AG04450 (cell line): Measurements from ENCODE around the gene DDN. TPM values are rescaled to one million over a fixed set of nuclear protein-coding genes. Genes with fewer than 3 reads are reported as not detected.

ENCODE experiments used
- CTCF ChIA-PET: fragments of 300-600, 350-600 bp; formaldehyde crosslinking; extraction: SDS; loops from one replicate; lab custom pipeline; 2022; ENCODE audit warnings: antibody characterized with exemption, inconsistent platforms; lab: Charles Lee
- POLR2A ChIA-PET: fragments of 350-600 bp; formaldehyde crosslinking; extraction: SDS; loops from one replicate; lab custom pipeline; 2021; ENCODE audit warnings: antibody characterized with exemption, inconsistent platforms; lab: Yijun Ruan, JAX
- DNase-seq: peaks from one replicate; pipeline ENCODE4 v3.0.0-alpha.2; 2011; ENCODE audit warnings: low read depth, low spot score
- H3K27ac ChIP-seq: one replicate; pipeline ENCODE4 v1.5.1; 2012; ENCODE audit warnings: low read depth, low read length, control low read depth
- H3K27me3 ChIP-seq: one replicate; pipeline ENCODE4 v1.6.0; 2012; ENCODE audit warnings: low read length; ENCODE audit not compliant: control insufficient read depth, insufficient read depth
- H3K4me3 ChIP-seq: 2 replicates; pipeline ENCODE4 v1.5.1; 2011; ENCODE audit warnings: mild to moderate bottlenecking, low read depth, low read length, control low read depth
- H3K9me3 ChIP-seq: 2 replicates; pipeline ENCODE4 v1.5.1; 2012; ENCODE audit warnings: low read length; ENCODE audit not compliant: control insufficient read depth, insufficient read depth
- polyA plus RNA-seq: library from polyadenylated mRNA; depleted of rRNA; stranded (reverse); fragments of >200 nt; gene quantifications from 2 replicates; pipeline ENCODE4 v1.2.3, GENCODE V29; 2011
- TF ChIP-seq, protein P1 (sequence below): IDR thresholded peaks from 2 replicates; pipeline ENCODE4 v1.5.1; 2011; ENCODE audit warnings: low read depth, low read length, control low read depth, inconsistent platforms

The DDN gene
- polyA plus RNA-seq, 1 experiment: 0.02 TPM

DNA sequence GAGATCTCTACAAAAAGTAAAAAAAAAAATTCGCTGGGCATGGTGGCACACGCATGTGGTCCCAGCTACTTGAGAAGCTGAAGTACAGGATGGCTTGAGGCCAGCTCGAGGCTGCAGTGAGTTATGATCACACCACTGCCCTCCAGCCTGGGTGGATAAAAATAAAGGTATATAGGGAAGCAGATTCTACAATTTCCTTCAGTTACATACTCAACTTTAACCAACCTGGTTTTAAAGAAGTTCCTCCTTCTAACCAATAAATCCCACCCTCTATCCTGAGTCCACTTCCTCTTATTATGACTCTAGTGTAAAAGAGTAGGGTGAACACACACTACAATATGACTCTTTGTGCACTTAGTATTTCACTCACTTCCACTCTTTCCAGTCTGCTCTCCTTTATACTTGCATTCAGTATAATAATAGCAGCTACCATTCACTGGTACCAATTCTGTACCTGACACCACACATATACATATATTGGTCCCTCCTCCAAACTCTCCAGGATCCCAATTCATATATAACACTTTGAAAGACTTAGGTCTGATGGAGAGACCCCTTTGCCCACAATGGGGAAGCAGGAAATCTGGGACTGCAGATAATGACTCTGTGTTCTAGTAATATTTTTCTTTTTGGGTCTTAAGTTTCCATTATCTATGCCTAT lies 44.2 kb downstream of the DDN start:
- POLR2A ChIA-PET: no interaction called here
- no peak overlapping the region for H3K4me3 ChIP-seq
- H3K27ac ChIP-seq: no peak overlapping the region
- H3K9me3 ChIP-seq: peaks cover 6% of the 10 kb centered on the region; the same call in 1 of the 2 replicates
- DNase-seq: no peak
- TF ChIP-seq, protein P1, sequence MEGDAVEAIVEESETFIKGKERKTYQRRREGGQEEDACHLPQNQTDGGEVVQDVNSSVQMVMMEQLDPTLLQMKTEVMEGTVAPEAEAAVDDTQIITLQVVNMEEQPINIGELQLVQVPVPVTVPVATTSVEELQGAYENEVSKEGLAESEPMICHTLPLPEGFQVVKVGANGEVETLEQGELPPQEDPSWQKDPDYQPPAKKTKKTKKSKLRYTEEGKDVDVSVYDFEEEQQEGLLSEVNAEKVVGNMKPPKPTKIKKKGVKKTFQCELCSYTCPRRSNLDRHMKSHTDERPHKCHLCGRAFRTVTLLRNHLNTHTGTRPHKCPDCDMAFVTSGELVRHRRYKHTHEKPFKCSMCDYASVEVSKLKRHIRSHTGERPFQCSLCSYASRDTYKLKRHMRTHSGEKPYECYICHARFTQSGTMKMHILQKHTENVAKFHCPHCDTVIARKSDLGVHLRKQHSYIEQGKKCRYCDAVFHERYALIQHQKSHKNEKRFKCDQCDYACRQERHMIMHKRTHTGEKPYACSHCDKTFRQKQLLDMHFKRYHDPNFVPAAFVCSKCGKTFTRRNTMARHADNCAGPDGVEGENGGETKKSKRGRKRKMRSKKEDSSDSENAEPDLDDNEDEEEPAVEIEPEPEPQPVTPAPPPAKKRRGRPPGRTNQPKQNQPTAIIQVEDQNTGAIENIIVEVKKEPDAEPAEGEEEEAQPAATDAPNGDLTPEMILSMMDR: no peak
- peaks cover 5% of the 10 kb centered on the region for H3K27me3 ChIP-seq
- CTCF ChIA-PET: interaction anchor here (1.1 to 1.8 kb wide), 4 partner anchors 19 to 140 kb away, joined by 3 to 7 read pairs (median 4); a partner anchor contains a TSS

DNA sequence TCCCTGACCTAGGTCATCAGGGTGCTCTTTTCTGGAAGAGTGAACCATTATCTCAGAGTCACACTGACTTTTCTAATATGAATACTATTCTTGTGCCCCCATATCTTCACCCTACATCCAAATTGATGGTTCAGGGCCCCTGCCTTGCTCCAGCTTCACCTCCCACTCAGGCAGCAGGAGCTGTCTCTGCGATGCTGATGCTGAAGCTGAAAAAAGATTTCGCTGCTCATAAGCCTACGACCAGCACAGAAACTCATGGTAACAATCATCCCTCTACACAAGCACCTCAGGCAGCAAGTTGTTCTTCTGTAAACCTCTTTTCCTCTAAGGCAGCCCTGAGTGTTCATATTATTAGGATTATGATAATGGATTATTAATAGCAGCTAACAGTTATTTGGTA lies 45.1 kb downstream of the DDN start:
- ChIA-PET CTCF (interaction anchor here (1.1 to 2.6 kb wide), 3 partner anchors 18 to 139 kb away, joined by 3 to 14 read pairs (median 5); a partner anchor contains a TSS), POLR2A (no interaction called here)
- H3K9me3 ChIP-seq: peaks cover 6% of the 10 kb centered on the region; the same call in 1 of the 2 replicates
- TF ChIP-seq, protein P1: no peak
- H3K4me3 ChIP-seq: no peak overlapping the region
- H3K27me3 ChIP-seq: no peaks in the 10 kb centered on the region
- DNase-seq: no peak
- no peak overlapping the region for H3K27ac ChIP-seq

DNA sequence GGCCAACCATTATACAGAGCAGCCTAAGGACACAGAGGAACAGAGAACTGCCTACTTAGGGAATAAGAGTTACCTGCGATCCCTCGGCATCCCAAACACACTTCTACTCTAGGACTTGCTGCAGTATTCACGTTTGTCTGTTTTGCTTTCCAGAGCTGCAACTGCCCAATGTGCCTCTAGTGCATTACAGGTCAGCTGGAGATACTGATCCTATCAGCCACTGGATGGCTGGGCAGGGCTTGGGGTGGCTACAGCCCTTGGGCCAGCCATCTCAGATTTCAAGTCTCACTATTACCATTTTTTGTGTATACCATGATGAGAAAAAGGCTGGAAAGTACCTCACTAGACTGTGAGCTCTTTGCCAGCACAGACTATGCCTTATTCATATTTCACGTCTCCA lies 46.5 kb downstream of the DDN start:
- Histone ChIP-seq H3K27me3 (no peaks in the 10 kb centered on the region), H3K9me3 (peaks cover 6% of the 10 kb centered on the region; the same call in 1 of the 2 replicates), H3K4me3 (no peak overlapping the region), H3K27ac (no peak overlapping the region)
- ChIA-PET CTCF (interaction anchor here (1.0 to 3.2 kb wide), 7 partner anchors 16 to 99 kb away, joined by 3 to 14 read pairs (median 6); no protein-coding TSS in a partner anchor), POLR2A (no interaction called here)
- TF ChIP-seq, protein P1: no peak
- no peak for DNase-seq

DNA sequence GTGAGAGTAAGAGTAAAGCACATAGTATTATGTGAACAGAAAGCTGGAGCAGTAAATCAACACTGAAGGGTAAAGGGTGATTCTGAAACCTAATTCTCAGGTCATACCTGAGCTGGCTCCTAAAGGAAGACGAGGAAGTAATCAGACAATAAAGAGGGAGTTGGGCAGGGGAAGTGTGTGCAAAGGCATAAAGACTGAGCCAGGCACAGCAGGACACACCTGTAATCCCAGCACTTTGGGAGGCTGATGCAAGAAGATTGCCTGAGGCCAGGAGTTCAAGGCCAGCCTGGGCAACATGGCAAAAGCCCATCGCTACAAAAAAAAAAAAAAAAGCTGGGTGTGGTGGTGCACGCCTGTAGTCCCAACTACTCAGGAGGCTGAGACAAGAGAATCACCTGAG lies 51.4 kb downstream of the DDN start:
- DNase-seq: no peak
- TF ChIP-seq, protein P1: no peak
- H3K4me3 ChIP-seq: no peak overlapping the region
- no peak overlapping the region for H3K27ac ChIP-seq
- H3K9me3 ChIP-seq: no peaks in the 10 kb centered on the region
- ChIA-PET CTCF (interaction anchor here (0.8 to 2.1 kb wide), 7 partner anchors 10 to 57 kb away, joined by 3 to 10 read pairs (median 3); partner anchors contain the start of gene ARF3), POLR2A (interaction anchor here (0.6 to 1.9 kb wide), 2 partner anchors 9 to 17 kb away, joined by 3 to 11 read pairs; partner anchors contain the start of gene ARF3)
- H3K27me3 ChIP-seq: no peaks in the 10 kb centered on the region

DNA sequence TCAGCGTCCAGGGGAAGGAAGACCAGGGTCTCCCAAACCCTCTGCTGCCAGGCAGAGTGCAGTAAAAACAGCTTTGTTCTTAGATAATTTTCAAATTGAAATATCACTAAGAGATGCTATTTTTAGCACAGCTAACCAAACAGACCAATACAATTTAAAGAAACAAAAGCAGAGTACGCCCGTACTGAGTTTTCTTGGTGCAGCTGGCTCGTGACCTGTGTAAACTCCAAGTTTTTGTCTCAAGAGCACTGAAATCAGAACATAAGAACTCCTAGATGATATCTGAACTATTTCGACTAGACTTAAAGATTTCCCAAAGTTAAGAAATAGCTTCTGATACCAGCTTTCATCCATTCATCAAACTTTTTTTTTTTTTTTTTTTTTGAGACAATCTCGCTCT lies 52.2 kb downstream of the DDN start:
- ChIA-PET CTCF (interaction anchor here (0.8 to 2.1 kb wide), 4 partner anchors 11 to 94 kb away, joined by 3 to 10 read pairs (median 6); no protein-coding TSS in a partner anchor), POLR2A (interaction anchor here (0.6 to 1.9 kb wide), 4 partner anchors 9 to 101 kb away, joined by 3 to 11 read pairs (median 6); partner anchors contain the start of gene ARF3)
- TF ChIP-seq, protein P1: no peak
- H3K9me3 ChIP-seq: no peaks in the 10 kb centered on the region
- H3K4me3 ChIP-seq: no peak overlapping the region
- no peaks in the 10 kb centered on the region for H3K27me3 ChIP-seq
- no peak for DNase-seq
- no peak overlapping the region for H3K27ac ChIP-seq
